ENCODE measurements around the gene APAF1. TPM values are rescaled to one million over a fixed set of nuclear protein-coding genes. Genes with fewer than 3 reads are reported as not detected.

Gene APAF1
- total RNA-seq, 6 experiments from 2014 or later, result 19.0 to 23.6 (median 21.2) TPM

DNA sequence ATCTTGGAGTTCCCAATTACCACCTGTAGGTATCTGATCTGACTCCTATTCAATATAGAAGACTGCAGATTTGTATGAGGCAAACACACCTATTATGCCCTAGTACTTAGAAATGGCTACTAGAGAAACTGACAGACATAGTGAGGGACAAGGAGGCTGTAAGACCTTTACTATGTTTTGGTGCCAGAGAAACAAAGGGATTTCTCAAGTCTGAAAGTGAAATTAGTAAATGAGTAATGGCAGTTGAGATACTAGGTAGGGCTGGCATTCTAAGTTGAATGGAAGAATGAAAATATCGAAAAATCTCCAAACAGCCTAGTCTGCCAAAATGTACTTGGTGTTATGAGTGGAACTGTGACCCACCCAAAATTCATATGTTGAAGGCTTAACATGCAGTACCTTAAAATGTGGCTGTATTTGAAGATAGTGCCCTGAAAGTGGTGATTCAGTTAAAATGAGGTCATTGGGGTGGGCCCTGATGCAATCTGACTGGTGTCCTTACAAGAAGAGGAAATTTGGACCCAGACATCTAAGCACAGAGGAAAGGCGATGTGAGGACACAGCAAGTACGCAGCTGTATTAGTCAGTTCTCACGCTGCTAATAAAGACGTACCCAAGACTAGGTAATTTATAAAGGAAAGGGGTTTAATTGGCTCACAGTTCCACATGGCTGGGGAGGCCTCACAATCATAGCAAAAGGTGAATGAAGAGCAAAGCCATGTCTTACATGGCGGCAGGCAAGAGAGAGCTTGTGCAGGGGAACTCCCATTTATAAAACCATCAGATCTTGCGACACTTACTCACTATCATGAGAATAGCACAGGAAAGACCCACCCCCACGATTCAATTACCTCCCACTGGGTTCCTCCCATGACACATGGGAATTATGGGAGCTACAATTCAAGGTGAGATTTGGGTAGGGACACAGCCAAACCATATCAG is 127.0 kb downstream of the APAF1 start:
- peaks cover 8% of the 10 kb centered on the region for H3K4me1 Mint-ChIP-seq (ENCODE audit: low read depth)
- no peak for DNase-seq
- H3K27me3 Mint-ChIP-seq (ENCODE audit: insufficient read depth), result peaks cover 11% of the 10 kb centered on the region; the same call in 1 of the 2 replicates
- no peaks in the 10 kb centered on the region for H3K36me3 Mint-ChIP-seq (ENCODE audit: low read depth)
- H3K9me3 Mint-ChIP-seq, result peaks cover 5% of the 10 kb centered on the region; the same call in 1 of the 2 replicates
- no peak overlapping the region for H3K4me3 Mint-ChIP-seq
- TF ChIP-seq, protein P1, sequence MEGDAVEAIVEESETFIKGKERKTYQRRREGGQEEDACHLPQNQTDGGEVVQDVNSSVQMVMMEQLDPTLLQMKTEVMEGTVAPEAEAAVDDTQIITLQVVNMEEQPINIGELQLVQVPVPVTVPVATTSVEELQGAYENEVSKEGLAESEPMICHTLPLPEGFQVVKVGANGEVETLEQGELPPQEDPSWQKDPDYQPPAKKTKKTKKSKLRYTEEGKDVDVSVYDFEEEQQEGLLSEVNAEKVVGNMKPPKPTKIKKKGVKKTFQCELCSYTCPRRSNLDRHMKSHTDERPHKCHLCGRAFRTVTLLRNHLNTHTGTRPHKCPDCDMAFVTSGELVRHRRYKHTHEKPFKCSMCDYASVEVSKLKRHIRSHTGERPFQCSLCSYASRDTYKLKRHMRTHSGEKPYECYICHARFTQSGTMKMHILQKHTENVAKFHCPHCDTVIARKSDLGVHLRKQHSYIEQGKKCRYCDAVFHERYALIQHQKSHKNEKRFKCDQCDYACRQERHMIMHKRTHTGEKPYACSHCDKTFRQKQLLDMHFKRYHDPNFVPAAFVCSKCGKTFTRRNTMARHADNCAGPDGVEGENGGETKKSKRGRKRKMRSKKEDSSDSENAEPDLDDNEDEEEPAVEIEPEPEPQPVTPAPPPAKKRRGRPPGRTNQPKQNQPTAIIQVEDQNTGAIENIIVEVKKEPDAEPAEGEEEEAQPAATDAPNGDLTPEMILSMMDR (IDR thresholded peaks at IDR 0.05), result no peak
- no peak overlapping the region for H3K27ac Mint-ChIP-seq

DNA sequence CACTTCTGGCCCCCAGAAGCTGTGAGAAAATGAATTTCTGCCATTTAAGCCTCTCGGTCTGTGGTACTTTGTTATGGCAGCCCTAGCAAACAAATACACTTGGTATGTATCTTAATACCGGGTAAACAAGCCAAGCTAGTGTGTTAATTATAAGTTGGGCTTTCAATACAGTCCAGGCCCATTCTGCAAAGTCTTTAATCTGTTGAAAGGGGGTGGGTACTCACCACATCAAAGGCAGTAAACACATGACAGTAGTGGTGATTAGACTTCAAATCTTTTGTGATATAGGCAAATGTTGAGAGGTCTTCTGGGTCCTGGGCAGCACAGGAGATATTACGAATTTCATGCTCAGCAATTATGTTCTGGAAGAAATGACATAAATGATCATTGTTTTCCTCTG is 127.7 kb downstream of the APAF1 start:
- TF ChIP-seq, protein P1 (IDR thresholded peaks at IDR 0.05), result no peak
- Mint-ChIP-seq H3K4me1 (ENCODE audit: low read depth) (peaks cover 8% of the 10 kb centered on the region), H3K27me3 (ENCODE audit: insufficient read depth) (peaks cover 8% of the 10 kb centered on the region), H3K27ac (no peak overlapping the region), H3K9me3 (peaks cover 5% of the 10 kb centered on the region; the same call in 1 of the 2 replicates), H3K4me3 (no peak overlapping the region), H3K36me3 (ENCODE audit: low read depth) (no peaks in the 10 kb centered on the region)
- no peak for DNase-seq

DNA sequence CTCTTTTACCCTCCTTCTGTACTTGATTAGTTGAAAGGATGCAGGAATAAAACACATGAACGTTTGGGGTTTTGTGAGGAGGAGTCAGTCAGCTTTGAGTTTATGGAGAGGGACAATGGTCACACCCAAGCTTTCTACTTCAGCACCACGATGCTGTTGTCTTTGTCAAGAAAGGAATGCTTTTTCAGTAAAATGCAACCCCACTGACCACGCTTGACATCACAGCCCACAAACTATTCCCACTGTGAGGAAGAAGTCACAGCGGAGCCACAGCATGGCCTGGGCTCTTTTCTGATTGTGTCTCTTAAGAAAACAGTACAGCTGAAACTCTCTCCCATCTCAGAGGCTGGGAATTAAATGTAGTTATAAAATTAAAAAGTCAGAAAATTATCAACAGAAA is 135.2 kb downstream of the APAF1 start:
- Mint-ChIP-seq H3K4me1 (ENCODE audit: low read depth) (no peaks in the 10 kb centered on the region), H3K9me3 (no peaks in the 10 kb centered on the region), H3K36me3 (ENCODE audit: low read depth) (no peaks in the 10 kb centered on the region), H3K27me3 (ENCODE audit: insufficient read depth) (peaks cover 22% of the 10 kb centered on the region), H3K4me3 (no peak overlapping the region), H3K27ac (no peak overlapping the region)
- TF ChIP-seq, protein P1 (IDR thresholded peaks at IDR 0.05), result no peak
- DNase-seq, result no peak

GRCh38 chr12:98783420-98783819 is 138.3 kb downstream of the APAF1 start:
- no peaks in the 10 kb centered on the region for H3K9me3 Mint-ChIP-seq
- H3K27me3 Mint-ChIP-seq (ENCODE audit: insufficient read depth), result peaks cover 25% of the 10 kb centered on the region; the same call in 1 of the 2 replicates
- TF ChIP-seq, protein P1 (IDR thresholded peaks at IDR 0.05), result no peak
- H3K4me1 Mint-ChIP-seq (ENCODE audit: low read depth), result no peaks in the 10 kb centered on the region
- DNase-seq, result no peak
- H3K4me3 Mint-ChIP-seq, result no peak overlapping the region
- no peaks in the 10 kb centered on the region for H3K36me3 Mint-ChIP-seq (ENCODE audit: low read depth)
- H3K27ac Mint-ChIP-seq, result no peak overlapping the region

Other genes starting within 250 kb of the APAF1 start
- gene TMPO, start 129.7 kb upstream of the APAF1 start, total RNA-seq (2021; fragmentation: NEBNext Ultra II Directional; extraction: Animal tissue kit (Norgen Biotek cat#: 25700)), result 100 to 1,000 TPM in 1 of 6 experiments, 10 to 100 TPM in 5; 48.4 to 112 (median 98.2) TPM
- 100 to 1,000 TPM; 613 to 701 (median 674) TPM for gene SLC25A3, start 51.6 kb upstream of the APAF1 start, total RNA-seq (2021; fragmentation: NEBNext Ultra II Directional; extraction: Animal tissue kit (Norgen Biotek cat#: 25700))
- 100 to 1,000 TPM in 5 of 6 experiments, 10 to 100 TPM in 1; 96.6 to 131 (median 108) TPM for gene IKBIP, start 502 bp upstream of the APAF1 start, total RNA-seq (2021; fragmentation: NEBNext Ultra II Directional; extraction: Animal tissue kit (Norgen Biotek cat#: 25700))

All from HFFc6 (cell line).